Measurements from ENCODE around the gene THRAP3.

Gene THRAP3

GRCh38 chr1:36298640-36299039 lies 74.4 kb downstream of the THRAP3 start:
- DNase-seq (ENCODE audit: low spot score), result no peak

GRCh38 chr1:36300526-36300925 lies 76.3 kb downstream of the THRAP3 start:
- no peak for DNase-seq (ENCODE audit: low spot score)

GRCh38 chr1:36301220-36301619 lies 77.0 kb downstream of the THRAP3 start:
- DNase-seq (ENCODE audit: low spot score), result no peak

- no peak for DNase-seq (ENCODE audit: low spot score)
Measured at GRCh38 chr1:36303244-36303643, 79.0 kb downstream of the THRAP3 start.

- DNase-seq (ENCODE audit: low spot score), result no peak
Measured at GRCh38 chr1:36303650-36304360, 79.6 kb downstream of the THRAP3 start.

GRCh38 chr1:36304521-36304920 lies 80.3 kb downstream of the THRAP3 start:
- no peak for DNase-seq (ENCODE audit: low spot score)

- DNase-seq (ENCODE audit: low spot score), result no peak
Measured at GRCh38 chr1:36304970-36305914, 81.0 kb downstream of the THRAP3 start.

GRCh38 chr1:36305915-36306209 lies 81.6 kb downstream of the THRAP3 start:
- DNase-seq (ENCODE audit: low spot score), result no peak

- DNase-seq (ENCODE audit: low spot score), result peak; percentile 54
Measured at GRCh38 chr1:36306210-36306901, 82.1 kb downstream of the THRAP3 start, which contains the start of gene SH3D21. Gene SH3D21, plus strand, starts transcription at chr1:36306368. Its CDS starts 53 bp downstream, at chr1:36306421.

GRCh38 chr1:36306902-36307456 lies 82.7 kb downstream of the THRAP3 start:
- peak; percentile 96 for DNase-seq (ENCODE audit: low spot score)

GRCh38 chr1:36307601-36308330 lies 83.5 kb downstream of the THRAP3 start:
- DNase-seq (ENCODE audit: low spot score), result no peak

- no peak for DNase-seq (ENCODE audit: low spot score)
Measured at GRCh38 chr1:36309397-36309796, 85.2 kb downstream of the THRAP3 start.

GRCh38 chr1:36320291-36320761 lies 96.1 kb downstream of the THRAP3 start:
- no peak for DNase-seq (ENCODE audit: low spot score)

GRCh38 chr1:36320767-36321118 lies 96.5 kb downstream of the THRAP3 start:
- DNase-seq (ENCODE audit: low spot score), result no peak

- peak; percentile 18 for DNase-seq (ENCODE audit: low spot score)
Measured at GRCh38 chr1:36321119-36321951, 97.1 kb downstream of the THRAP3 start.

GRCh38 chr1:36322041-36322785 lies 98.0 kb downstream of the THRAP3 start:
- no peak for DNase-seq (ENCODE audit: low spot score)

GRCh38 chr1:36322786-36323635 lies 98.8 kb downstream of the THRAP3 start:
- peak; percentile 22 for DNase-seq (ENCODE audit: low spot score)

- DNase-seq (ENCODE audit: low spot score), result peak; percentile 47
Measured at GRCh38 chr1:36323636-36324352, 99.6 kb downstream of the THRAP3 start, which contains the start of gene EVA1B. Gene EVA1B, minus strand, starts transcription at chr1:36323645. Its CDS starts 608 bp downstream, at chr1:36323037.
